Raji (cell line): ENCODE data around the gene KISS1.

Experiments
- POLR2A ChIP-seq: IDR thresholded peaks from 2 replicates; pipeline ENCODE4 v1.6.1; 2011; ENCODE audit warnings: low read depth, low read length, control low read depth; ENCODE audit not compliant: insufficient read depth

The KISS1 gene

GRCh38 chr1:204196068-204196795, at the start of gene KISS1:
TSS of gene KISS1 (minus strand) at chr1:204196491. CDS start at chr1:204192876, 3,615 bp downstream.
- no peak for TF ChIP-seq POLR2A

- no peak for TF ChIP-seq POLR2A
These were observed 46.6 kb upstream of the KISS1 start for GRCh38 chr1:204242920-204243319.

- no peak for TF ChIP-seq POLR2A
These were observed 45.6 kb upstream of the KISS1 start for GRCh38 chr1:204241914-204242313.

- no peak for TF ChIP-seq POLR2A
These were observed 44.8 kb upstream of the KISS1 start for GRCh38 chr1:204241050-204241449.

GRCh38 chr1:204240233-204240632, 43.9 kb upstream of the KISS1 start:
- no peak for TF ChIP-seq POLR2A

GRCh38 chr1:204232526-204232925, 36.2 kb upstream of the KISS1 start:
- TF ChIP-seq POLR2A, result no peak

- TF ChIP-seq POLR2A, result no peak
These were observed 33.9 kb upstream of the KISS1 start for GRCh38 chr1:204230211-204230610.

GRCh38 chr1:204228896-204229295, 32.6 kb upstream of the KISS1 start:
- no peak for TF ChIP-seq POLR2A

GRCh38 chr1:204227996-204228785, 31.9 kb upstream of the KISS1 start:
- no peak for TF ChIP-seq POLR2A

GRCh38 chr1:204227351-204227750, 31.1 kb upstream of the KISS1 start:
- no peak for TF ChIP-seq POLR2A

GRCh38 chr1:204225841-204226735, 29.8 kb upstream of the KISS1 start:
- TF ChIP-seq POLR2A, result no peak

- TF ChIP-seq POLR2A, result no peak
These were observed 28.4 kb upstream of the KISS1 start for GRCh38 chr1:204224655-204225054.

GRCh38 chr1:204223129-204223860, 27.0 kb upstream of the KISS1 start:
- TF ChIP-seq POLR2A, result no peak

GRCh38 chr1:204222764-204223055, 26.4 kb upstream of the KISS1 start:
- TF ChIP-seq POLR2A, result no peak
